Measurements from ENCODE around the gene ACOX1.

The ACOX1 gene

GRCh38 chr17:75906143-75906884 lies 72.7 kb downstream of the ACOX1 start:
- no peak for DNase-seq

GRCh38 chr17:75904749-75905521 lies 74.0 kb downstream of the ACOX1 start, which contains the start of gene MRPL38:
MRPL38 (minus strand) TSS chr17:75904884; CDS start chr17:75904875, 9 bp downstream.
- peak; percentile 95 for DNase-seq

- DNase-seq = no peak
Measured at GRCh38 chr17:75902406-75902805, 76.6 kb downstream of the ACOX1 start.

GRCh38 chr17:75901727-75902126 lies 77.2 kb downstream of the ACOX1 start:
- DNase-seq = no peak

GRCh38 chr17:75900691-75901533 lies 78.1 kb downstream of the ACOX1 start:
- no peak for DNase-seq

GRCh38 chr17:75899767-75900468 lies 79.0 kb downstream of the ACOX1 start:
- DNase-seq = no peak

GRCh38 chr17:75899353-75899752 lies 79.6 kb downstream of the ACOX1 start:
- DNase-seq = no peak

- no peak for DNase-seq
Measured at GRCh38 chr17:75898791-75899190, 80.2 kb downstream of the ACOX1 start.

GRCh38 chr17:75898065-75898464 lies 80.9 kb downstream of the ACOX1 start:
- DNase-seq = no peak

- no peak for DNase-seq
Measured at GRCh38 chr17:75897160-75898019, 81.6 kb downstream of the ACOX1 start.

- peak; percentile 58 for DNase-seq
Measured at GRCh38 chr17:75896415-75897159, 82.4 kb downstream of the ACOX1 start, which contains the start of gene TRIM65. TRIM65 (minus strand) TSS chr17:75896951; CDS start chr17:75896937, 14 bp downstream.

GRCh38 chr17:75895370-75896155 lies 83.4 kb downstream of the ACOX1 start:
- DNase-seq = peak; percentile 11

- no peak for DNase-seq
Measured at GRCh38 chr17:75894049-75894733, 84.8 kb downstream of the ACOX1 start.

GRCh38 chr17:75893305-75894048 lies 85.5 kb downstream of the ACOX1 start:
- no peak for DNase-seq

- DNase-seq = no peak
Measured at GRCh38 chr17:75892556-75893224, 86.3 kb downstream of the ACOX1 start.

- DNase-seq = no peak
Measured at GRCh38 chr17:75891605-75892555, 87.1 kb downstream of the ACOX1 start.

Data from NCI-H2171 treated with DMSO at 0.1 percent for 48 hours (cell line).